WTC11 (cell line): ENCODE results near the gene PAPSS1. TPM values are rescaled to one million over a fixed set of nuclear protein-coding genes. Genes with fewer than 3 reads are reported as not detected.
A peak's percentile ranks its signal among the peaks of the same experiment; 100 is the strongest.

ENCODE experiments used
- ATAC-seq: fragments of 200-7000 bp; cut with Tn5 transposase; 2 replicates; pipeline ENCODE4 v1.10.0; 2021; ENCODE audit warnings: mild to moderate bottlenecking, moderate library complexity
- CTCF ChIA-PET: fragments of 300-600 bp; sonication (Branson Sonifier 250); formaldehyde crosslinking; loops from one replicate; lab custom pipeline; 2021; ENCODE audit warnings: antibody characterized with exemption; lab: Charles Lee
- POLR2A ChIA-PET: fragments of 350-600 bp; sonication (Branson Sonifier 250); formaldehyde crosslinking; loops from one replicate; lab custom pipeline; 2021; ENCODE audit warnings: antibody characterized with exemption; lab: Charles Lee
- DNase-seq: peaks from one replicate; pipeline ENCODE4 v3.0.0; 2021; ENCODE audit warnings: low spot score
- H3K27ac Mint-ChIP-seq: 2 replicates; pipeline ENCODE4 v1.8.0; 2021; ENCODE audit warnings: mixed read lengths
- H3K27me3 Mint-ChIP-seq: 2 replicates; pipeline ENCODE4 v1.8.0; 2021; ENCODE audit warnings: low read depth, mild to moderate bottlenecking, moderate library complexity, mixed read lengths
- H3K36me3 Mint-ChIP-seq: 2 replicates; pipeline ENCODE4 v1.8.0; 2021; ENCODE audit warnings: mixed read lengths
- H3K4me1 Mint-ChIP-seq: 2 replicates; pipeline ENCODE4 v1.8.0; 2022; ENCODE audit warnings: mixed read lengths
- H3K4me3 Mint-ChIP-seq: 2 replicates; pipeline ENCODE4 v1.8.0; 2021; ENCODE audit warnings: mild to moderate bottlenecking, moderate library complexity, mixed read lengths
- H3K9me3 Mint-ChIP-seq: 2 replicates; pipeline ENCODE4 v1.8.0; 2021; ENCODE audit warnings: mixed read lengths
- ATF1 ChIP-seq: sonication (generic); formaldehyde crosslinking; IDR thresholded peaks from 2 replicates; pipeline ENCODE4 v1.8.1; 2023; ENCODE audit warnings: mild to moderate bottlenecking, moderate library complexity, missing genetic modification reagents
- CREM ChIP-seq: sonication (generic); formaldehyde crosslinking; IDR thresholded peaks from 2 replicates; pipeline ENCODE4 v1.8.1; 2022; ENCODE audit warnings: mild to moderate bottlenecking, missing genetic modification reagents, moderate library complexity
- ESRRA ChIP-seq: sonication (generic); formaldehyde crosslinking; IDR thresholded peaks from 2 replicates; pipeline ENCODE4 v1.8.1; 2022; ENCODE audit warnings: mild to moderate bottlenecking, missing genetic modification reagents, borderline replicate concordance
- GTF2I ChIP-seq: fragments of 250-450 bp; sonication (Bioruptor Pico); conservative IDR thresholded peaks from 2 replicates; pipeline ENCODE4 v1.4.0; 2021; ENCODE audit warnings: mild to moderate bottlenecking
- HMGA2 ChIP-seq: fragments of 250-450 bp; sonication (Bioruptor Pico); IDR thresholded peaks from 2 replicates; pipeline ENCODE4 v1.4.0; 2021; ENCODE audit warnings: mild to moderate bottlenecking, moderate library complexity
- IRF2 ChIP-seq: sonication (generic); formaldehyde crosslinking; IDR thresholded peaks from 2 replicates; pipeline ENCODE4 v1.8.0; 2022; ENCODE audit warnings: low read depth, missing genetic modification reagents, borderline replicate concordance
- NFYB ChIP-seq: sonication (generic); formaldehyde crosslinking; conservative IDR thresholded peaks from 2 replicates; pipeline ENCODE4 v1.8.0; 2022; ENCODE audit warnings: low read depth, missing genetic modification reagents
- NR1H2 ChIP-seq: sonication (generic); formaldehyde crosslinking; IDR thresholded peaks from 2 replicates; pipeline ENCODE4 v1.9.0; 2021; ENCODE audit warnings: mild to moderate bottlenecking, moderate library complexity, missing genetic modification reagents
- RELA ChIP-seq: sonication (generic); formaldehyde crosslinking; IDR thresholded peaks from 2 replicates; pipeline ENCODE4 v1.8.1; 2022; ENCODE audit warnings: missing genetic modification reagents, mild to moderate bottlenecking, borderline replicate concordance
- SMAD3 ChIP-seq: sonication (generic); formaldehyde crosslinking; IDR thresholded peaks from 2 replicates; pipeline ENCODE4 v1.8.0; 2022; ENCODE audit warnings: missing genetic modification reagents, mild to moderate bottlenecking, borderline replicate concordance
- SMAD4 ChIP-seq: sonication (generic); formaldehyde crosslinking; IDR thresholded peaks from 2 replicates; pipeline ENCODE4 v1.8.0; 2022; ENCODE audit warnings: mild to moderate bottlenecking, missing genetic modification reagents
- TCF7 ChIP-seq: sonication (generic); formaldehyde crosslinking; IDR thresholded peaks from 2 replicates; pipeline ENCODE4 v1.8.0; 2022; ENCODE audit warnings: mild to moderate bottlenecking, low read depth, missing genetic modification reagents, moderate library complexity
- ZNF219 ChIP-seq: sonication (generic); formaldehyde crosslinking; IDR thresholded peaks from 2 replicates; pipeline ENCODE4 v1.8.0; 2023; ENCODE audit warnings: missing genetic modification reagents, mild to moderate bottlenecking, borderline replicate concordance
- ZNF317 ChIP-seq: sonication (generic); formaldehyde crosslinking; IDR thresholded peaks from 2 replicates; pipeline ENCODE4 v1.8.1; 2023; ENCODE audit warnings: low read depth, mild to moderate bottlenecking, moderate library complexity, missing genetic modification reagents, borderline replicate concordance
- total RNA-seq: library from RNA; stranded (reverse); gene quantifications from 3 replicates; pipeline ENCODE4 v1.2.3, GENCODE V29; 2021
- TF ChIP-seq, protein P1 (sequence below): sonication (generic); formaldehyde crosslinking; IDR thresholded peaks from 2 replicates; pipeline ENCODE4 v1.8.1; 2023; ENCODE audit warnings: mild to moderate bottlenecking, missing genetic modification reagents, borderline replicate concordance
- TF ChIP-seq, protein P2 (sequence below): sonication (generic); formaldehyde crosslinking; IDR thresholded peaks from 2 replicates; pipeline ENCODE4 v1.8.1; 2022; ENCODE audit warnings: missing genetic modification reagents, borderline replicate concordance
- TF ChIP-seq, protein P3 (sequence below): sonication (generic); formaldehyde crosslinking; IDR thresholded peaks from 2 replicates; pipeline ENCODE4 v1.8.1; 2022; ENCODE audit warnings: mild to moderate bottlenecking, moderate library complexity, missing genetic modification reagents
- TF ChIP-seq, protein P4 (sequence below): sonication (generic); formaldehyde crosslinking; conservative IDR thresholded peaks from 2 replicates; pipeline ENCODE4 v1.8.1; 2023; ENCODE audit warnings: mild to moderate bottlenecking, low read depth, missing genetic modification reagents, moderate library complexity
- TF ChIP-seq, protein P5 (sequence below): sonication (generic); formaldehyde crosslinking; IDR thresholded peaks from 2 replicates; pipeline ENCODE4 v1.8.0; 2022; ENCODE audit warnings: mild to moderate bottlenecking, missing genetic modification reagents
- TF ChIP-seq, protein P6 (sequence below): sonication (generic); formaldehyde crosslinking; IDR thresholded peaks from 2 replicates; pipeline ENCODE4 v1.8.1; 2023; ENCODE audit warnings: mild to moderate bottlenecking, missing genetic modification reagents, moderate library complexity

Gene PAPSS1
- total RNA-seq, 1 experiment from 2014 or later = 62.9 TPM

DNA sequence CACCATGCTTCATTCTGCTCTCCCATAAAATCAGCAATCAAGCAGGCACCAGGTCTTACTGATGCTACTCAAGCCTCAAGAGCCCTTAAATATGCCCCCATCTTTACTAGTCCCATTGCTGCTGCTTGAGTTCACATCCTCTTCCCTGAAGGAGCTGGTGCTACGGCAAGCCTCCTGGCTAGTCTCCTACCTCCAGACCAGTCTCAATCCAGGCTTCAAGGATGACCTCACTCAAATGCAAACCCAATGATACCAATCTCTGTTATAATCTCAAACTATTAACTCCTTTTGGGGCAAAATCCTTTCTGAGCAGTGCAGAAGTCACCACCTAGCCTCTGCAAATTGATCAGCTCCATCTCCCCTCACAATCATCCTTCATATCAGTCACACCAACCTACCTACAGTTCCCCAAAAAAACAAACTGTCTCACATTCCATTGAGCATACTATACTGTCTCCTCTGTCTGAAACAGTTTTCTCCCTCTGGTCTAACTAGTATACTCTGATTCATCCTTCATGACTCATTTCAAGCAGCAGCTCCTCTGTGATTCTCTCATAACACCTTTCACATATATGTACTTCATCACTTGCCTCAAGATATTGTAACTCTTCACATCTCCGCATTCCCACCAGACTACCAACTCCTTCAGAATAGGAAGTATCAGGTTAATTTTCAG, 30.0 kb downstream of the PAPSS1 start:
- ChIA-PET POLR2A (no interaction called here), CTCF (interaction anchor here (1.4 kb wide), 1 partner anchor 44 kb away, joined by 3 read pairs; no protein-coding TSS in a partner anchor)
- no peaks in the 10 kb centered on the region for H3K27me3 Mint-ChIP-seq
- no peak overlapping the region for H3K4me3 Mint-ChIP-seq
- ATAC-seq (no peak), DNase-seq (no peak)
- H3K36me3 Mint-ChIP-seq = peaks cover 24% of the 10 kb centered on the region
- H3K9me3 Mint-ChIP-seq = no peaks in the 10 kb centered on the region
- TF ChIP-seq HMGA2 (CRISPR knock-in tag) (no peak), ESRRA (CRISPR knock-in tag) (no peak), NR1H2 (no peak), IRF2 (CRISPR knock-in tag) (no peak), SMAD3 (CRISPR knock-in tag) (no peak), ZNF219 (CRISPR knock-in tag) (no peak), ZNF317 (CRISPR knock-in tag) (no peak), SMAD4 (no peak), ATF1 (no peak), CREM (no peak)
- TF ChIP-seq, protein P1, sequence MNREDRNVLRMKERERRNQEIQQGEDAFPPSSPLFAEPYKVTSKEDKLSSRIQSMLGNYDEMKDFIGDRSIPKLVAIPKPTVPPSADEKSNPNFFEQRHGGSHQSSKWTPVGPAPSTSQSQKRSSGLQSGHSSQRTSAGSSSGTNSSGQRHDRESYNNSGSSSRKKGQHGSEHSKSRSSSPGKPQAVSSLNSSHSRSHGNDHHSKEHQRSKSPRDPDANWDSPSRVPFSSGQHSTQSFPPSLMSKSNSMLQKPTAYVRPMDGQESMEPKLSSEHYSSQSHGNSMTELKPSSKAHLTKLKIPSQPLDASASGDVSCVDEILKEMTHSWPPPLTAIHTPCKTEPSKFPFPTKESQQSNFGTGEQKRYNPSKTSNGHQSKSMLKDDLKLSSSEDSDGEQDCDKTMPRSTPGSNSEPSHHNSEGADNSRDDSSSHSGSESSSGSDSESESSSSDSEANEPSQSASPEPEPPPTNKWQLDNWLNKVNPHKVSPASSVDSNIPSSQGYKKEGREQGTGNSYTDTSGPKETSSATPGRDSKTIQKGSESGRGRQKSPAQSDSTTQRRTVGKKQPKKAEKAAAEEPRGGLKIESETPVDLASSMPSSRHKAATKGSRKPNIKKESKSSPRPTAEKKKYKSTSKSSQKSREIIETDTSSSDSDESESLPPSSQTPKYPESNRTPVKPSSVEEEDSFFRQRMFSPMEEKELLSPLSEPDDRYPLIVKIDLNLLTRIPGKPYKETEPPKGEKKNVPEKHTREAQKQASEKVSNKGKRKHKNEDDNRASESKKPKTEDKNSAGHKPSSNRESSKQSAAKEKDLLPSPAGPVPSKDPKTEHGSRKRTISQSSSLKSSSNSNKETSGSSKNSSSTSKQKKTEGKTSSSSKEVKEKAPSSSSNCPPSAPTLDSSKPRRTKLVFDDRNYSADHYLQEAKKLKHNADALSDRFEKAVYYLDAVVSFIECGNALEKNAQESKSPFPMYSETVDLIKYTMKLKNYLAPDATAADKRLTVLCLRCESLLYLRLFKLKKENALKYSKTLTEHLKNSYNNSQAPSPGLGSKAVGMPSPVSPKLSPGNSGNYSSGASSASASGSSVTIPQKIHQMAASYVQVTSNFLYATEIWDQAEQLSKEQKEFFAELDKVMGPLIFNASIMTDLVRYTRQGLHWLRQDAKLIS (CRISPR knock-in tag) = no peak
- TF ChIP-seq, protein P2, sequence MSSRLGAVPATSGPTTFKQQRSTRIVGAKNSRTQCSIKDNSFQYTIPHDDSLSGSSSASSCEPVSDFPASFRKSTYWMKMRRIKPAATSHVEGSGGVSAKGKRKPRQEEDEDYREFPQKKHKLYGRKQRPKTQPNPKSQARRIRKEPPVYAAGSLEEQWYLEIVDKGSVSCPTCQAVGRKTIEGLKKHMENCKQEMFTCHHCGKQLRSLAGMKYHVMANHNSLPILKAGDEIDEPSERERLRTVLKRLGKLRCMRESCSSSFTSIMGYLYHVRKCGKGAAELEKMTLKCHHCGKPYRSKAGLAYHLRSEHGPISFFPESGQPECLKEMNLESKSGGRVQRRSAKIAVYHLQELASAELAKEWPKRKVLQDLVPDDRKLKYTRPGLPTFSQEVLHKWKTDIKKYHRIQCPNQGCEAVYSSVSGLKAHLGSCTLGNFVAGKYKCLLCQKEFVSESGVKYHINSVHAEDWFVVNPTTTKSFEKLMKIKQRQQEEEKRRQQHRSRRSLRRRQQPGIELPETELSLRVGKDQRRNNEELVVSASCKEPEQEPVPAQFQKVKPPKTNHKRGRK (CRISPR knock-in tag) = no peak
- H3K27ac Mint-ChIP-seq = no peak overlapping the region
- peaks cover 5% of the 10 kb centered on the region for H3K4me1 Mint-ChIP-seq

DNA sequence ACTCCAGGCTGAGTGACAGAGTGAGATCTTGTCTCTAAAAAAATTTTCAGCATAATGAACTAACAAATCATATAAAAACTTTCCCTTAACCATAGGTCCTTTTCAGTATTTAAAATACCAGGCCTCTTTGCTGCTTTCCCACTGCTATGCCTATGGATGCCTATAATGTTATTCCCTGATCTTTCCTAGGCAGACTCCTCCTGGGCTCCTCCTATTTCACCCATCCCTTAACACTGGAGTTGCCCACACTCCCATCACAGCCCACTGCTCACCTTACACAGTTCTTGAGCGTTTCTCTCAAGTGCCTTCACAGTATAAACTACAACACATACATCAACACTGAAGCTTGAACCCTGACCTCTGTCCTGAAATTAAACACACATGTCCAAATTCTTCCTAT, 31.6 kb downstream of the PAPSS1 start:
- ATAC-seq = peak; percentile 51
- TF ChIP-seq GTF2I (CRISPR knock-in tag) (no peak), NFYB (CRISPR knock-in tag) (no peak), ATF1 (no peak), TCF7 (no peak), RELA (CRISPR knock-in tag) (no peak)
- TF ChIP-seq, protein P3, sequence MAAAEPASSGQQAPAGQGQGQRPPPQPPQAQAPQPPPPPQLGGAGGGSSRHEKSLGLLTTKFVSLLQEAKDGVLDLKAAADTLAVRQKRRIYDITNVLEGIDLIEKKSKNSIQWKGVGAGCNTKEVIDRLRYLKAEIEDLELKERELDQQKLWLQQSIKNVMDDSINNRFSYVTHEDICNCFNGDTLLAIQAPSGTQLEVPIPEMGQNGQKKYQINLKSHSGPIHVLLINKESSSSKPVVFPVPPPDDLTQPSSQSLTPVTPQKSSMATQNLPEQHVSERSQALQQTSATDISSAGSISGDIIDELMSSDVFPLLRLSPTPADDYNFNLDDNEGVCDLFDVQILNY (CRISPR knock-in tag) = no peak
- TF ChIP-seq, protein P4, sequence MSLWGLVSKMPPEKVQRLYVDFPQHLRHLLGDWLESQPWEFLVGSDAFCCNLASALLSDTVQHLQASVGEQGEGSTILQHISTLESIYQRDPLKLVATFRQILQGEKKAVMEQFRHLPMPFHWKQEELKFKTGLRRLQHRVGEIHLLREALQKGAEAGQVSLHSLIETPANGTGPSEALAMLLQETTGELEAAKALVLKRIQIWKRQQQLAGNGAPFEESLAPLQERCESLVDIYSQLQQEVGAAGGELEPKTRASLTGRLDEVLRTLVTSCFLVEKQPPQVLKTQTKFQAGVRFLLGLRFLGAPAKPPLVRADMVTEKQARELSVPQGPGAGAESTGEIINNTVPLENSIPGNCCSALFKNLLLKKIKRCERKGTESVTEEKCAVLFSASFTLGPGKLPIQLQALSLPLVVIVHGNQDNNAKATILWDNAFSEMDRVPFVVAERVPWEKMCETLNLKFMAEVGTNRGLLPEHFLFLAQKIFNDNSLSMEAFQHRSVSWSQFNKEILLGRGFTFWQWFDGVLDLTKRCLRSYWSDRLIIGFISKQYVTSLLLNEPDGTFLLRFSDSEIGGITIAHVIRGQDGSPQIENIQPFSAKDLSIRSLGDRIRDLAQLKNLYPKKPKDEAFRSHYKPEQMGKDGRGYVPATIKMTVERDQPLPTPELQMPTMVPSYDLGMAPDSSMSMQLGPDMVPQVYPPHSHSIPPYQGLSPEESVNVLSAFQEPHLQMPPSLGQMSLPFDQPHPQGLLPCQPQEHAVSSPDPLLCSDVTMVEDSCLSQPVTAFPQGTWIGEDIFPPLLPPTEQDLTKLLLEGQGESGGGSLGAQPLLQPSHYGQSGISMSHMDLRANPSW = no peak
- TF ChIP-seq, protein P5, sequence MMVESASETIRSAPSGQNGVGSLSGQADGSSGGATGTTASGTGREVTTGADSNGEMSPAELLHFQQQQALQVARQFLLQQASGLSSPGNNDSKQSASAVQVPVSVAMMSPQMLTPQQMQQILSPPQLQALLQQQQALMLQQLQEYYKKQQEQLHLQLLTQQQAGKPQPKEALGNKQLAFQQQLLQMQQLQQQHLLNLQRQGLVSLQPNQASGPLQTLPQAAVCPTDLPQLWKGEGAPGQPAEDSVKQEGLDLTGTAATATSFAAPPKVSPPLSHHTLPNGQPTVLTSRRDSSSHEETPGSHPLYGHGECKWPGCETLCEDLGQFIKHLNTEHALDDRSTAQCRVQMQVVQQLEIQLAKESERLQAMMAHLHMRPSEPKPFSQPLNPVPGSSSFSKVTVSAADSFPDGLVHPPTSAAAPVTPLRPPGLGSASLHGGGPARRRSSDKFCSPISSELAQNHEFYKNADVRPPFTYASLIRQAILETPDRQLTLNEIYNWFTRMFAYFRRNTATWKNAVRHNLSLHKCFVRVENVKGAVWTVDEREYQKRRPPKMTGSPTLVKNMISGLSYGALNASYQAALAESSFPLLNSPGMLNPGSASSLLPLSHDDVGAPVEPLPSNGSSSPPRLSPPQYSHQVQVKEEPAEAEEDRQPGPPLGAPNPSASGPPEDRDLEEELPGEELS (CRISPR knock-in tag) = no peak
- TF ChIP-seq, protein P6, sequence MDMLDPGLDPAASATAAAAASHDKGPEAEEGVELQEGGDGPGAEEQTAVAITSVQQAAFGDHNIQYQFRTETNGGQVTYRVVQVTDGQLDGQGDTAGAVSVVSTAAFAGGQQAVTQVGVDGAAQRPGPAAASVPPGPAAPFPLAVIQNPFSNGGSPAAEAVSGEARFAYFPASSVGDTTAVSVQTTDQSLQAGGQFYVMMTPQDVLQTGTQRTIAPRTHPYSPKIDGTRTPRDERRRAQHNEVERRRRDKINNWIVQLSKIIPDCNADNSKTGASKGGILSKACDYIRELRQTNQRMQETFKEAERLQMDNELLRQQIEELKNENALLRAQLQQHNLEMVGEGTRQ (CRISPR knock-in tag) = no peak

More for the DNA sequence above, 31.6 kb downstream of the PAPSS1 start:
- Mint-ChIP-seq H3K4me1 (peaks cover 5% of the 10 kb centered on the region), H3K27me3 (no peaks in the 10 kb centered on the region), H3K36me3 (peaks cover 20% of the 10 kb centered on the region), H3K27ac (no peak overlapping the region), H3K9me3 (no peaks in the 10 kb centered on the region), H3K4me3 (no peak overlapping the region)
- ChIA-PET POLR2A (interaction anchor here (0.6 to 1.0 kb wide), 2 partner anchors 32 to 48 kb away, joined by 3 to 4 read pairs; partner anchors contain the start of gene PAPSS1), CTCF (no interaction called here)
- DNase-seq = no peak
